GM12801 (cell line): Measurements from ENCODE around the gene HK3.

Source experiments
- TF ChIP-seq, protein P1 (sequence below): IDR thresholded peaks from one replicate; pipeline ENCODE4 v1.5.1; 2011; ENCODE audit warnings: control low read depth; ENCODE audit not compliant: insufficient read length; ENCODE audit errors: extremely low read depth

Gene HK3

DNA sequence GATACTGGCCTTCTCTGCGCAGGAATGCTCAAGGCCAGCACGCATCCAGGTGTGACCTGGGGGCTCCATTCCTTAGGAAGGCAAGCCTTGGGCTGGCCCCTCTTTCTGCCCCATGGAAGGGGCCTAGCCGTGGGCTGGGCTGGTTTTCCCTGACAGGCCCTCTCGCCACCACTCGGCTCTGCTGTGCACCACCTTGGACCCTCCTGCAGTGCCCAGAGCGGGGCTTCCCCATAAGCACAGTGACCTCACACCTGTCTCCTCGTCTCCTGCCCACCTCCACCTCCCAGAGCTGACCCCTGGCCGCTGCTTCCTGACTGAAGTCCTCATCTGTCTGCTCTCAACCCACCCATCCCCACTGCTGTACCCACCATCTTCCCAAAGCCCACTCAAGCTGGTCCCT lies 67.7 kb downstream of the HK3 start:
- TF ChIP-seq, protein P1, sequence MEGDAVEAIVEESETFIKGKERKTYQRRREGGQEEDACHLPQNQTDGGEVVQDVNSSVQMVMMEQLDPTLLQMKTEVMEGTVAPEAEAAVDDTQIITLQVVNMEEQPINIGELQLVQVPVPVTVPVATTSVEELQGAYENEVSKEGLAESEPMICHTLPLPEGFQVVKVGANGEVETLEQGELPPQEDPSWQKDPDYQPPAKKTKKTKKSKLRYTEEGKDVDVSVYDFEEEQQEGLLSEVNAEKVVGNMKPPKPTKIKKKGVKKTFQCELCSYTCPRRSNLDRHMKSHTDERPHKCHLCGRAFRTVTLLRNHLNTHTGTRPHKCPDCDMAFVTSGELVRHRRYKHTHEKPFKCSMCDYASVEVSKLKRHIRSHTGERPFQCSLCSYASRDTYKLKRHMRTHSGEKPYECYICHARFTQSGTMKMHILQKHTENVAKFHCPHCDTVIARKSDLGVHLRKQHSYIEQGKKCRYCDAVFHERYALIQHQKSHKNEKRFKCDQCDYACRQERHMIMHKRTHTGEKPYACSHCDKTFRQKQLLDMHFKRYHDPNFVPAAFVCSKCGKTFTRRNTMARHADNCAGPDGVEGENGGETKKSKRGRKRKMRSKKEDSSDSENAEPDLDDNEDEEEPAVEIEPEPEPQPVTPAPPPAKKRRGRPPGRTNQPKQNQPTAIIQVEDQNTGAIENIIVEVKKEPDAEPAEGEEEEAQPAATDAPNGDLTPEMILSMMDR, result no peak

DNA sequence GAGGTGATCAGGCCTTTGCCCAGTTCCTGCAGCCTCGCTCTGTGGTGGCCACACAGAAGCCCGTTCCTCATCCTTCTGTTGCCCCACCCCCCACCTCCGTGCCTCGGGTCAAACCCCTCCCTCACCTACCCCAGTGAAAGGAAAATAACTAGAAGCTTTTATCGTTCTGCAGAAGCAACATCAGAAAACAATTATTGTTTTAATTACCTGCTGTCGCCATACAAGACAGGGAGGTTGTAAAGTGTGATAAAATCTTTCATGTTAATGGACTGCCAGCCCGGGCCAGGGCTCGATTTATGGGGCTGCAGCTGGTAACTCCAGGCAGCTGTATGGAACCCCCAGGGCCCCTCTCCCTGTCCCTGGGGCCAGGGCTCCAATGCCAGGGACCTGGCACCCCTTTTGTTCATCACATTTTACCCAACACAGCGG lies 68.1 kb downstream of the HK3 start:
- TF ChIP-seq, protein P1, result no peak
